ENCODE measurements around the gene PRMT7. TPM values are rescaled to one million over a fixed set of nuclear protein-coding genes. Genes with fewer than 3 reads are reported as not detected.

PRMT7 gene
- total and polyA plus RNA-seq, 5 experiments from 2014 or later = 35.7 to 112 (median 49.9) TPM

DNA sequence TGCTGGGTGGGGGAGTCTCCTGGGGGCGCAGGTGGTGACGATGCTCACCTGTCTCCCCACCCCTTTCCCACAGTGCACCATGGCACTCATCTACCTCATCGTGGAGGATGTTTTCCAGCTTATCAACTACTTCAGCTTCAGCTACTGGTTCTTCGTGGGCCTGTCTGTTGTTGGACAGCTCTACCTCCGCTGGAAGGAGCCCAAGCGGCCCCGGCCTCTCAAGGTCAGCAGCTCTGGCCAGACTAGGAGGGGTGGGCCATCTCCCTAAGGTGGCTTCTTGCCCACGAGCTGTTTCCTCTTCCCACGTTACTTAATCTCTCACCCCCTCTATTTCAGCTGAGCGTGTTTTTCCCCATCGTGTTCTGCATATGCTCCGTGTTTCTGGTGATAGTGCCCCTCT lies 14.5 kb upstream of the PRMT7 start:
- Mint-ChIP-seq H3K9me3 (no peaks in the 10 kb centered on the region), H3K36me3 (peaks cover 5 to 95% (median 23%) of the 10 kb centered on the region in 3 donors), H3K4me1 (peaks cover 22 to 63% (median 43%) of the 10 kb centered on the region in 4 donors), H3K4me3 (no peak overlapping the region), H3K27me3 (no peaks in the 10 kb centered on the region), H3K27ac (peak overlapping the region in 7 of 10 donors; percentile 5 to 98 (median 43))
- ATAC-seq (no peak), DNase-seq (no peak)
- POLR2A ChIA-PET = interaction anchor here (0.6 to 34.3 kb wide), 2 partner anchors 21 to 224 kb away, joined by 3 to 1294 read pairs; partner anchors contain the start of gene SLC7A6

DNA sequence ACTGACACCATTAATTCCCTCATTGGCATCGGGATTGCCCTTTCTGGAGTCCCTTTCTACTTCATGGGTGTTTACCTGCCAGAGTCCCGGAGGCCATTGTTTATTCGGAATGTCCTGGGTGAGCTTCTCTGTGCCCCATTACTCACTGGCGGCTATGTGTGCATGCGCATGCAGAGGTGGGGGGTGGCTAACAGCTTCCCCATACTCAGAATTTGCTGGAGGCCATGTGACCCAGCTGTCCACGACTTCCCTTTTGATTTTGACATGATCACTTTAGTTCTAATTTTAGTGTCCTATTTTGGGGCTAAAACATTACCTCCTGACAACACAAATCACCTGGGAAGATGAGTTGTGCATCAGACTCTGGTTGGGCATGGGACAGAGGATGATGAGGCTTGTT lies 14.1 kb upstream of the PRMT7 start:
- Mint-ChIP-seq H3K4me1 (peaks cover 19 to 63% (median 40%) of the 10 kb centered on the region in 4 donors), H3K27me3 (no peaks in the 10 kb centered on the region), H3K9me3 (no peaks in the 10 kb centered on the region), H3K27ac (peak overlapping the region in 9 of 10 donors; percentile 20 to 77 (median 60)), H3K36me3 (peaks cover 6 to 95% (median 23%) of the 10 kb centered on the region in 3 donors), H3K4me3 (no peak overlapping the region)
- POLR2A ChIA-PET = interaction anchor here (0.6 to 34.3 kb wide), 2 partner anchors 21 to 224 kb away, joined by 3 to 1294 read pairs; partner anchors contain the start of gene SLC7A6
- DNase-seq (peak in 1 of 10 donors; percentile 35), ATAC-seq (no peak)

DNA sequence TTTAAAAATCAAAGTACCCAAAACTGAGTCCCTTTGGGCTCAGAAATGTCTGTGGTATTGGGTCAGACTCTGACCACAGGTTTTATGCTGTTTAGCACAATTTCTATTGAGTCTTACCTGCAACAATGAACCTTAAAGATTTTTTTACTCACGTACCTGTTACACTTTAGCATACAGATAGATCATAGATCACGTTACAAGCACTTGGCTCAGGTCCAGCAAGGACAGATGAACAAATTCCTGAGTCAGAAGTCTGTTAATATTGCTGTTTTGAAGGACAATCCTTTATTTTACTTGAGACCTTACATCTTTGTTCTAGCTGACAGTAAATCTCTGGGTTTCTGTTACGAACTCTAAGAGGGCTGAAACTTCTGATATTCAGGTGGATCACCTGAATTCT lies 12.9 kb upstream of the PRMT7 start:
- Mint-ChIP-seq H3K27ac (peak overlapping the region in 9 of 10 donors; percentile 19 to 77 (median 56)), H3K9me3 (no peaks in the 10 kb centered on the region), H3K4me1 (peaks cover 14 to 53% (median 35%) of the 10 kb centered on the region in 4 donors), H3K27me3 (no peaks in the 10 kb centered on the region), H3K4me3 (no peak overlapping the region), H3K36me3 (peaks cover 9 to 96% (median 27%) of the 10 kb centered on the region in 3 donors)
- POLR2A ChIA-PET = interaction anchor here (0.9 to 34.3 kb wide), 2 partner anchors 11 to 22 kb away, joined by 4 to 1294 read pairs; partner anchors contain the start of gene SLC7A6
- no peak for ATAC-seq
- DNase-seq = no peak

GRCh38 chr16:68298312-68298711 lies 12.5 kb upstream of the PRMT7 start:
- H3K9me3 Mint-ChIP-seq = no peaks in the 10 kb centered on the region
- no peak for ATAC-seq
- no peaks in the 10 kb centered on the region for H3K27me3 Mint-ChIP-seq
- peak overlapping the region in 8 of 10 donors; percentile 19 to 77 (median 50) for H3K27ac Mint-ChIP-seq
- H3K4me1 Mint-ChIP-seq = peaks cover 13 to 50% (median 33%) of the 10 kb centered on the region in 4 donors
- H3K36me3 Mint-ChIP-seq = peaks cover 8 to 96% (median 28%) of the 10 kb centered on the region in 3 donors
- H3K4me3 Mint-ChIP-seq = no peak overlapping the region
- POLR2A ChIA-PET = interaction anchor here (0.9 to 34.3 kb wide), 2 partner anchors 11 to 23 kb away, joined by 4 to 1294 read pairs; partner anchors contain the start of gene SLC7A6
- no peak for DNase-seq

DNA sequence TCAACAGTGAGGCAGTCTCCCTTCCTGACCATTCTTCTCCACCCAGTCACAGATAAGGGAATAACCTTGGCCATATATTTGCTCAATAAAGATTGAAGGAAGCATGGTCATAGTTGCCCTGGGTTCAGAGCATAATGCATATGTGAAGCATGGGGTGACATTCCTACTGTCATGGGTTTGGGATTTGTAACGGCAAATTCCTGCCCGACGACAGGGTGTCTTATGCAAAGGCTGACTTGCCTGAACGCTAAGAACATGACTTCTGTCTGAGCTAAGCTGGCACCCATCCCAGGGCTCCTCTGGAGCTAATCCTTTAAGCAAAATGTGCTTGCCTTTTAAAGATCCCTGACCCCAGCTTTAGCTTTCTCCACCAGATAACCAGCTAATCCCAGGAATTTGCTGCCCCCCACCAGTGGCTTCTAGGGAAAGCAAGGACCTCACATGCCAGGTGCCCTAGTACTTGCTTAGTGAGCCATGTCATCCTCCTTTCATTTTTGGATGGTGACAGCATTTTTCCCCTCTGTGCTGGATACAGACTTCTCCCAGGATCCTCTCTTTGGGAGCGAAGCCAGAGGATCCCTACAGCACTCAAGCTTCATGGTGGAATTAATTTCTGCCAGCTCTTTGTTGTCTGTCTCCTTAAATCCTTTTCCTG lies 11.8 kb upstream of the PRMT7 start:
- Mint-ChIP-seq H3K4me3 (no peak overlapping the region), H3K27me3 (no peaks in the 10 kb centered on the region), H3K4me1 (peaks cover 8 to 43% (median 28%) of the 10 kb centered on the region in 4 donors), H3K27ac (peak overlapping the region in 9 of 10 donors; percentile 10 to 82 (median 67)), H3K9me3 (no peaks in the 10 kb centered on the region), H3K36me3 (peaks cover 4 to 96% (median 30%) of the 10 kb centered on the region in 3 donors)
- no peak for ATAC-seq
- POLR2A ChIA-PET = interaction anchor here (0.9 to 34.3 kb wide), 4 partner anchors 10 to 23 kb away, joined by 4 to 1294 read pairs (median 8); partner anchors contain the start of genes PRMT7, SLC7A6 and SLC7A6OS
- DNase-seq = peak in 1 of 10 donors; percentile 21

GRCh38 chr16:68299571-68300453 lies 11.0 kb upstream of the PRMT7 start:
- ATAC-seq = no peak
- DNase-seq = no peak
- POLR2A ChIA-PET = interaction anchor here (0.6 to 34.3 kb wide), 4 partner anchors 9 to 61 kb away, joined by 3 to 1294 read pairs (median 8); partner anchors contain the start of genes PRMT7, SLC7A6 and SLC7A6OS
- H3K4me3 Mint-ChIP-seq = no peak overlapping the region
- no peaks in the 10 kb centered on the region for H3K27me3 Mint-ChIP-seq
- H3K36me3 Mint-ChIP-seq = peaks cover 4 to 93% (median 30%) of the 10 kb centered on the region in 3 donors
- H3K9me3 Mint-ChIP-seq = no peaks in the 10 kb centered on the region
- peaks cover 4 to 37% (median 23%) of the 10 kb centered on the region in 4 donors for H3K4me1 Mint-ChIP-seq
- H3K27ac Mint-ChIP-seq = peak overlapping the region in 9 of 10 donors; percentile 8 to 82 (median 37)

DNA sequence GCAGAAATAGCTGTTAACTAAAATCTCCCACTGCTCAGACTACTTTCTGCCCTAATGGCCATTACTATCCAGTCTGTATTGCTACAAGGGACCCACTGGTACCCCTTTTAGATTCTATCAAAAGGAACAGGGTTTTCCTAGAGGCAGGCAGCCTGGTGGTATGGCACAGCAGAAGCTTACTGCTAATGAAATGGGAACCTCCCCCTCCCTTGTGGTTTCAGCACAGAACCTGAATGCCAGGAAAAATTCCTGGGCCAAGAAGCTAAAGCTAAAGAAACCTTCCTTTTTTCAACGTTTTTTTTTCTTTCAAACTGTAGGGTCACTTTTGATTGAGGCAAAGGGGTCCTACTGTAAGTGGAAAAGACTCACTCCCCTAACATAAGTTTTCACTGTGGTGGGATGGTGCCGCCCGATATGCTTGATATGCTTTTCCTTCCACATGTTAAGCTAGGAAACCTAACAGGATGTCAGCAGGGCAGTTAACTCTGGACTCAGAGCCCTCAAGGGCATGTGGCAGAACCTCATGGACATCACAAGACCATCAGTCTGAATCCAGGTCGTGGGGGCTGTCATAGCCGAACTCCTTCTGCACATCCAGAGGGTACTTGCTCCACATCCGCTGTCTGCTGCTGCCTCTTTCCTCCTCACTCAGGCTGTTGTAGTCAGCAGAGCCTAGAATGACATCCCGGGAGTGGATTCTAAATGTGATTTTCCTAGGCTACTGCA lies 9.9 kb upstream of the PRMT7 start:
- DNase-seq = no peak
- H3K27me3 Mint-ChIP-seq = no peaks in the 10 kb centered on the region
- POLR2A ChIA-PET = interaction anchor here (2.0 to 34.3 kb wide), 2 partner anchors 10 to 25 kb away, joined by 13 to 1294 read pairs; partner anchors contain the start of genes PRMT7, SLC7A6 and SLC7A6OS
- H3K36me3 Mint-ChIP-seq = peaks cover 4 to 93% (median 27%) of the 10 kb centered on the region in 3 donors
- peak overlapping the region in 8 of 10 donors; percentile 1 to 87 (median 38) for H3K27ac Mint-ChIP-seq
- no peak overlapping the region for H3K4me3 Mint-ChIP-seq
- no peaks in the 10 kb centered on the region for H3K9me3 Mint-ChIP-seq
- ATAC-seq = no peak
- peaks cover 8 to 37% (median 22%) of the 10 kb centered on the region in 4 donors for H3K4me1 Mint-ChIP-seq

- no peak for DNase-seq
- no peak for ATAC-seq
- Mint-ChIP-seq H3K27ac (peak overlapping the region in 8 of 10 donors; percentile 6 to 73 (median 52)), H3K36me3 (peaks cover 3 to 65% (median 13%) of the 10 kb centered on the region in 3 donors), H3K9me3 (no peaks in the 10 kb centered on the region), H3K27me3 (no peaks in the 10 kb centered on the region), H3K4me1 (peaks cover 16 to 39% (median 31%) of the 10 kb centered on the region in 4 donors), H3K4me3 (no peak overlapping the region)
- POLR2A ChIA-PET = interaction anchor here (0.6 to 34.3 kb wide), 3 partner anchors 11 to 137 kb away, joined by 3 to 1294 read pairs (median 5); partner anchors contain the start of gene SLC7A6
Measured at GRCh38 chr16:68306633-68307032, 4.2 kb upstream of the PRMT7 start.

DNA sequence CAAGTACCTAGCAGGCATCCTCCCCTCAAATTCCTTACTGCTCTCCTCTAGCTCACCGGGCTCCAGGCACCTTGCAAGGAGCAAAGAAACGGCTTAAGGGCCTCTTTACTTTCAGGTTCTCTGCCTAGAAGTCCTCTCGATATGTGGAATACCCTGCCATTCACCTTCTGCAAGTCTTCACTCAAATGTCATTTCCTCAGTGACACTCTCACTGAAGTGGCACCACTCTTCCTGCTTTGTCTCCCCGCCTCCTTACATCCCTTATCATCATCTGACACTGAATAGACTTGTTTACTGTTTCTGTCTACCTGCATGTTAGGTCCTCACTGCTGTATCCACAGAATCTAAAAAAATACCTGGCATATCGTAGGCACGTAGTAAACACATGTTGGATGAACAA lies 1.0 kb upstream of the PRMT7 start:
- H3K9me3 Mint-ChIP-seq = no peaks in the 10 kb centered on the region
- H3K27me3 Mint-ChIP-seq = no peaks in the 10 kb centered on the region
- no peak for ATAC-seq
- POLR2A ChIA-PET = interaction anchor here (34.3 kb wide), 1 partner anchor 34 kb away, joined by 1294 read pairs; the partner anchor contains the start of gene SLC7A6
- DNase-seq = peak in 1 of 10 donors; percentile 35
- peak overlapping the region; percentile 85 to 98 (median 96) for H3K27ac Mint-ChIP-seq
- peak overlapping the region; percentile 95 to 99 (median 97) for H3K4me3 Mint-ChIP-seq
- H3K36me3 Mint-ChIP-seq = peaks cover 0 to 51% (median 3%) of the 10 kb centered on the region in 3 donors
- H3K4me1 Mint-ChIP-seq = peaks cover 22 to 61% (median 55%) of the 10 kb centered on the region in 4 donors

- Mint-ChIP-seq H3K4me1 (peaks cover 23 to 64% (median 60%) of the 10 kb centered on the region in 4 donors), H3K27me3 (no peaks in the 10 kb centered on the region), H3K27ac (peak overlapping the region; percentile 85 to 98 (median 96)), H3K4me3 (peak overlapping the region; percentile 95 to 99 (median 97)), H3K9me3 (no peaks in the 10 kb centered on the region), H3K36me3 (peaks cover 0 to 51% (median 3%) of the 10 kb centered on the region in 3 donors)
- POLR2A ChIA-PET = interaction anchor here (0.6 to 34.3 kb wide), 14 partner anchors 10 to 377 kb away, joined by 3 to 1294 read pairs (median 4); partner anchors contain the start of genes ESRP2, PLA2G15, SLC7A6 and SMPD3
- ATAC-seq = no peak
- peak in 1 of 10 donors; percentile 19 for DNase-seq
Measured at GRCh38 chr16:68310437-68310773, 414 bp upstream of the PRMT7 start.

DNA sequence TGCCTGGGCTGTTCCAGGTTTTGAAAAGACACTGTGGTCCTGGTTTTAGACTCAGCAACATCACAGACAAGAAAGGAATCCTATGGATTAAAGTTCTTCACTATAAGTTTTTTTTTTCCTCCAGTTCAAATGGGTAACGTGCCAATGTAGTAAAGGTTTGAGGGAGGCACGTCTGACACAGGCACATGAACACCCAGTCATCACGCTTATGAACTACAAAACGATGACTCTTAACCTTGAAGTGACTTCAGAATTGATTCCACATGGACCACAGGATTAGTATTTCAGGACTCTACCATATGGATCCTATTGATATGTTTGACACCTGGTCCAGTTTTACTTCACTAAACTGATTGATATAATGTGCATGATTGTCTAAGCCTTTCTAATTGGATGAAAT lies 2.3 kb downstream of the PRMT7 start:
- Mint-ChIP-seq H3K36me3 (peaks cover 0 to 59% (median 2%) of the 10 kb centered on the region in 3 donors), H3K9me3 (no peaks in the 10 kb centered on the region), H3K27me3 (no peaks in the 10 kb centered on the region), H3K4me1 (peaks cover 28 to 62% (median 56%) of the 10 kb centered on the region in 4 donors), H3K27ac (peak overlapping the region in 4 of 10 donors; percentile 16 to 73 (median 54)), H3K4me3 (peak overlapping the region in 8 of 10 donors; percentile 20 to 61 (median 26))
- POLR2A ChIA-PET = no interaction called here
- ATAC-seq = no peak
- no peak for DNase-seq

Data from naive thymus-derived CD8-positive, alpha-beta T cell (primary cell).